Cortex of kidney (tissue), 1 donor: Measurements from ENCODE around the gene PFN2.
"Not testable (repeated sequence)": the region's sequence is repeated elsewhere in the genome, so short reads cannot be mapped to it uniquely, and the experiment has no call there.

Experiments used
- DNase-seq: peaks from one replicate; lab custom pipeline; 2025; lab: John Stamatoyannopoulos, UW

The PFN2 gene

DNA sequence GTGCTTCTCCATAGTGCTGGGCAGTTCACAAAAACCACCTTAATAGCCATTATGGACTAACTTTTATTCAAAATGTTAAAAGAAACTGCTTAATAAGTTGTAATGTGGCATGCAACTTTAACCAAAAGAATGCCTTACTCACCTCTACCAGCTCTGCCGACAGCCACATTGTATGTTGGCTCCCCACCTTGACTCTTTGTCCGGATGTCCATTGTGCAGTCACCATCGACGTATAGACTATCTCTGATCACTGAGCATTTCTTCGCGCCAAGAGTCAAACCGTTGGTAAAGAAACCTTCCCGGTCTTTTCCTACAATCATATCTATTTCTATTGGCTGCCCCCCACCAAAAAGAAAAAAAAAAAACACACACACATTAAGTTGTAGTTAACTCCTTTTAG is 2.5 kb downstream of the PFN2 start:
- no peak for DNase-seq

DNA sequence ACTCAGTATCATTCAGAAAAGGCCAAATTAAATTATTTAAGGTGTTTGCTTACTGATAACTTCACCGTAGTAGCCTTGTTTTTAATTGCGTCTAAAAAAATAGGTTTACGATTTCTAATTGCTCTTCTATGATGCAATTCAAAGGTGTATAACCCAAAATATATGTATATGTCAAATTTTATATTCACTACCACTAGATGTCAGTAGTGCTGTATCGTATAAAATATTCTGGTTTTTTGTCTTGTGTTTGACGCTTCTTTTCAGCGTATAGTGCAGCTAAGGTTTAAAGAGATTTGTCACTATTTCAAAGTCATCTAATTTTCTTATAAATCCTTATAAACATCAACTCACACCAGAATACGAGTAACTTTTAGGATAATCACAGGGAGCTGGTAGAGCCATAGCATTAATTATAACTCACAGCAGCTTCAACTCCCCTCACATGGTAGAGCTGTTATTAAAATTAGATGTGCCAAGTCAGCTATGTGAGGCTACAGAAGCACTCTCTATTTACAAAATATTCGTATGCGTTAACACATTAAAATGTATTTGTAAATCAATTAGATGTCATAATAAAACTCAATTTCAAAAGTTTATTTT is 3.5 kb downstream of the PFN2 start:
- DNase-seq, result no peak

DNA sequence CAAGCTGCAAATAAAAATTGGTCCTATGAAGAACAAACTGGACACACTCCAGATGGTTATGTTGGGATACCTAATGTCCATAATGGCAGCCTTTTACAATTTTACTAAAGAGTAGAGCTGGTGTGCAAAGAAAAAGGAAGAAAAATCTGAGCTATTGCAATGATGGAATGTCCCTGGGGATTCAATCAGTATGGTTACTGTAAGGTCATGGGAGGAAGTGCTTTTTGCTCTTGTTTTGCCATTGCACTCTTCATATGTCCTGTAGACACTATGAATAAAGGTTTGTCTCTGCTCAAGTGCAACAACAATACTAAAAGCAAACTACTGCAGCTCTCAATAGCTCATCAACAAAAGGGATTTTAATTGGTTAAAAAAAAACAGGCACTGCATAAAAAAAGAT is 5.4 kb downstream of the PFN2 start:
- DNase-seq, result no peak

DNA sequence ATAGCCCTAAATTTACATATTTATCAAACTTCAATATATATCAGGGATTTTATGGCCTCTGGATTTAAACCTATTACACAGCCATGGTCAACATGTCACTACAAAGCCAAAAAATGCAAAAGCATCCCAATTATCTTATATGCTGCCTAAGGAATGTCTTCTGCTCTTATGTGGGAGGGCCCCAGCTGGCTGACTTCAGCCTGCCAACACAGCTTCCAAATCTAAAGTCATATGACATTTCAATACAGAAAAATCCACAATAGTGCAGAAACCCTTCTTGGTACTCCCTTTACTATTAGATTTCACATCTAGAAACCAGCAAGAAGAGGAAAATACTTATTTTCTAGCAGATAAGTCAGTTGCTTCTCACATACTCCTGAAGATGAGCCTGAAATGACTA is 6.4 kb downstream of the PFN2 start:
- no peak for DNase-seq

DNA sequence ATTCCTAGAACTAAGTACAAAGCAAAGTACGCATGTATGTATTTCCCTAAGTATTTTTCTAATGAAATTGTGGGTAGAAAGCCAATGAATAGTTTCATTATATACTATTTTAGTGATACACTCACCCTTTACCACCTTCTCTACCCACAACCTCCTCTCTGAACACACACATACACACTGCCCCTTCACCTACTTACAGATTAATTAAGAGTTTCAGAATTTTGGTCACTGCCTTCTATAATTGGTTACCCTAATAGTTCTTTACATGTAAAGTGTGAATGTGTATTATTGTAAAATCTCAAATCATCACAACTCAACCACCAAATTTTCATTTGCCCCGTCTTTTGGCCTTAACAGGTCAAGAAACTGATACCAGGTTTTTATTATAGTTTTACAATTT is 7.2 kb downstream of the PFN2 start:
- DNase-seq, result no peak

DNA sequence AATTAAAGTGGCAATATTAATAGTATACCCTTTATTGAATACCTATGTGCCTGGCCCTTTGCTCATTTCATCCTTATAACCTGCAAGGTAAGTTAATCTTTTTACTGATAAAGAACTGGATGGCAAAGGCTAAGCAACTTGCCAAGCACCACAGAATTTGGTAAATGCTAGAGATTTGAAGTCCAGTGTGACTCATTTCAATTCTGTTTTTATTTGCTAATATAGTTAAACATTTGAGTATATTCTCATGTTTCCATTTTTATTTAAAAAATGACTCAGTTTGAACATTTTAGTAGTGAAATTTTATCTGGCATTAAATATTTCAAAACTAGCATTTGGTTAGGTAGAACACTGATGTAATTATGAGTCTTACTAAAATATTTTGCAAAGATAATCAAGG is 11.3 kb downstream of the PFN2 start:
- no peak for DNase-seq

DNA sequence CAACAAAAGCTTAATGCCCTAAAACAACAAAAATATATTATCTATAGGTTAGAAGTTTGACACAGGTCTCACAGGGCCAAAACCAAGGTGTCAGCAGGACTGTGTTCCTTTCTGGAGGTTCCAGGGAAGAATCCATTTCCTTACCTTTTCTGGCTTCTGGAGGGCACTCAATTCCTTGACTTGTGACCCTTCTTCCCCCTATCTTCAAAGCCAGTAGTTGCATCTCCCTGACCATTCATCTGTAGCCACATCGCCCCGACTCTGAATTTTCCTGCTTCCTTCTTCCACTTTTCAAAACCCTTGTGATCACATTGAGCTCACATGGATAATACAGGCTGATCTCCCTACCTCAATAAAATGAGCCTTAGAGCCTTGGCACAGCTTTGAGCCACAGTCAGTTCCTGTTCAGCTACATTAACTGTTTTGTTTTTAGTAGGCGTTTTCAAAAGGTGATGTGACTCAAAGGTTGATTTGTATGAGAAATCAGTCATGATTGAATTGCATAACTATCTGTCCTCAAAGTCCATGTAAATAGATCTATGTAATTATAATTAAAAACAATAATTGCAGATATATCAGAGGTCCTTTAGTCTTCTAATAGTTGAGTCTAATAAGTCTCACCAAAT is 12.4 kb downstream of the PFN2 start:
- no peak for DNase-seq

DNA sequence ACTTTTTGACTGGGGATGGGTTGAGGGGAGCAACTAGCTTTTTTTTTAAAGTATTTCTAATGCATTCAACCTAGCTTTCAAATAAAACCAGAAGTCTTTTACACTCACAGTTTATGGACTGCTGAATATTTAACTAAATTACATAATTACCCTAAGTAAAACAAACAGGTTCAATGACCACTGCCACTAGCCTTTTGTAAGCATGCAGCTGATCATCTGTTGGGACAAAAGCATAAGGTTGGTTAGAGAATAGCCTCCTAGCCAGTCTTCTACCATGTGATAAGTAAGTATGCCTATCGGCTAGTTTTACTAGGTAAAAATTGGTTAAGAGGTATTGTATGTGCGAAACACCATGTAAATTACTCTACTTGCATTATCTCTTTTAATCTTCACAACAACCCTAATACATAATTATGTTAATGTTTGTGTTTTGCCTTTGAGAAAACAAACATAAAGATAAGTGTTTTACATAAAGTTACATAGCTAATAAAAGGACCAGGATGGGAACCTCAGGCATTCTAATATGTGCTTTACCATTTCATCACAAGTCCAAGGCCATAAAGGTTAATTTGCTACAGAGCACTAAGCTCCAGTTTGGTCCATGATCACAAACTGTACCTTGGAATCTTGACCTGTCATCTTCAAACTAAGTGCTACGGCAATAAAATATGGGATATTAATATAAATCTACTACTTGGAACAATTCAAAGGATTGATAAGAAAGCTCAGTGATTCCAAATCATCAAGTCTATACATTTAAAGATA is 13.2 kb downstream of the PFN2 start:
- DNase-seq, result no peak

DNA sequence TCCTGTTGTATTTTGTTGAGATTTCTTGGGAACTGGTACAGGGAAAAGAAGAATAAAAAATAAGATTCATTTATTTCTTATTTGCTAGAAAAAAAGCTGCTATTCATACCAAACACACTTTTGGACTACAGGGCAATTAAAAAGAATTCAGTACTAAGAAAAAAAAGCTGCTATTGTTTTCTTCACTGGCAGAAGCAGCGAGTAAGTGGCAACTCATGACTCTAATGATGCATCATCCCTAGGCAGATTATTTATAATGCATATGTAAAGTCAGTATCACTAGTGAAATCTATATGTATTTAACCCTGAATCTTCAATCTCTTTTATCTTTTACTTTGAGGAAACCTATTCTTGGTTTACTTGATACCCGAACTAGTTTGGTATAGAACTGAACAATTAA is 15.2 kb downstream of the PFN2 start:
- DNase-seq, result no peak

DNA sequence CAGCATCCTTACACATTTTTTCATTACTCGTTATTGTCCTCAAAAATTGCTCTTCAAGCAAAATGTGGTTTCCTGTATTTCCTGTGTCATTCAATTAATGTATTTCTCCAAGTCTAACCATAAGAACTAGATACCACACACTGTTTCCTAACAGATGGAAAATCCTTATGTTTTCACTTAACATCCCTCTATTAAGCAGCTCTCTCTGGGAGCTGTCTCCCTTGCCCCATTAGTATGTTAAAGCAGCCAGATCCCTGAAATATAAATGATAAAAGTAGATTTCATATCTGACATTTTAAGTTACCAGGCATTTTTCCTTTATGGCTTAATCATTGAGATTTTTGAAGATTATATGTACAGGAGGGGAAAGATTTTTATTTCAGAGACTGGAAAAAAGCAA is 15.9 kb downstream of the PFN2 start:
- DNase-seq, result no peak

DNA sequence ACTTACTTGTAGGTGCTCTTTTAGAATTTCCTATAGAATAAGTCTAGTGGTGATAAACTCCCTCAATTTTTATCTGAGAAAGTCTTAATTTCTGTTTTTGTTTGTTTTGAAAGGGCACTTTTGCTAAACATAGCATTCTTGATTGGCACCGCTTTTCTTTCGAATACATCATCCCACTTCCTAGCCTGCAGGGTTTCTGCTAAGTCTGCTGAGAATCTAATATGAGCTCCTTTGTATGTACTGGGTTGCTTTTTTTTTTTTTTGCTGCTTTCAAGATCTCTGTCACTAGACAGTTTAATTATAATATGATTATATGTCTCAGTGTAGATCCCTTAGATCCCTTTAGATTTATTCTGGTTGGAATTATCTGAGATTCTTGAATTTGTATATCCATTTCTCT is 21.5 kb downstream of the PFN2 start:
- DNase-seq, result no peak

DNA sequence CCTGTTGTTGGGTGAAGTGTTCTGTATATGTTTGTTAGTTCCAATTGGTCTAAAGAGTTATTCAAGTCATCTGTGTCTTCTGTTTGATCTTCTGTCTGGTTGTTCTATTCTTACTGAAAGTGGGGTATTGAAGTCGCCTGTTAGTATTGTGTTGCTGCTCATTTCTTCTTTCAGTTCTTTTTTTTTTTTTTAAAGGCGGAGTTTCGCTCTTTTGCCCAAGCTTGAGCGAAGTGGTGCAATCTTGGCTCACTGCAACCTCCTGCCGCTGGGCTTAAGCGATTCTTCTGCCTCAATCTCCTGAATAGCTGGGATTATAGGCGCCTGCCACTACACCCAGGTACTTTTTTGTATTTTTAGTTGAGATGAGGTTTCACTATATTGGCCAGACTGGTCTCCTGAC is 23.5 kb downstream of the PFN2 start:
- DNase-seq, result no peak

DNA sequence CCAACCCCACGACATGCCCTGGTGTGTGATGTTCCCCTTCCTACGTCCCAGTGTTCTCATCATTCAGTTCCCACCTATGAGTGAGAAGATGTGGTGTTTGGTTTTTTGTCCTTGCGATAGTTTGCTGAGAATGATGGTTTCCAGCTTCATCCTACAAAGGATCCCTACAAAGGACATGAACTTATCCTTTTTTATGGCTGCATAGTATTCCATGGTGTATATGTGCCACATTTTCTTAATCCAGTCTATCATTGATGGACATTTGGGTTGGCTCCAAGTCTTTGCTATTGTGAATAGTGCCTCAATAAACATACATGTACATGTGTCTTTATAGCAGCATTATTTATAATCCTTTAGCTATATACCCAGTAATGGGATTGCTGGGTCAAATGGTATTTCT is 26.7 kb downstream of the PFN2 start:
- not testable (repeated sequence) for DNase-seq

DNA sequence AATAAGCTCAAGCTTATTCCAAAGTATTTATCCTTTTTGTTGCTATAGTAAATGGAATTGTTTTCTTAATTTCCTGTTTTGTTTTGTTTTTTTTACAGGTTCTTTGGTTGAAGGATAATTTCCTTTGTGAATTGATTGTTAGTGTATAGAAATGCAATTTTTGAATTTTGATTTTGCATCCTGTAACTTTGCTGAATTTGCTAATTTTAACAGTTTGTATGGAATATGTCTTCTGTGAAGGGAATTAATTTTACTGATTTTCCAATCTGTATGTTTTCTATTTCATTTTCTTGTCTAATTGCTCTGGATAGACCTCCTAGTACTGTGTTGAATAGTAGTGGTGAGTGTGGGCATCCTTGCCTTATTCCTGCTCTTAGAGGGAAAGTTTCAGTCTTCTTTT is 28.3 kb downstream of the PFN2 start:
- no peak for DNase-seq

DNA sequence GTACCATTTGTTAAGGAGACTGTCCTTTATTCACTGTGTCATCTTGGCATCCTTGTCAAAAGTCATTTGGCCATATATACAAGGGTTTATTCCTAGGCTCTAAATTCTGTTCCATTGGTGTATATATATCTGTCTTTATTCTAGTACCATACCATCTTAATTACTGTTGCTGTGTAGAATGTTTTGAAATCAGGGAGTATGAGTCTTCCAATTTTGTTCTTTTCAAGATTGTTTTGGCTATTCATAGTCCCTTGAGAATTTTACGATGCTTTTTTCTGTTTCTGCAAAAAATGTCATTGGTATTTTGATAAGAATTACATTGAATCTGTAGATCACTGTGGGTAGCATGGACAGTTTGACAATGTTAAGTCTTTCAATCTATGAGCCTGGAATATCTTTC is 28.7 kb downstream of the PFN2 start:
- no peak for DNase-seq

DNA sequence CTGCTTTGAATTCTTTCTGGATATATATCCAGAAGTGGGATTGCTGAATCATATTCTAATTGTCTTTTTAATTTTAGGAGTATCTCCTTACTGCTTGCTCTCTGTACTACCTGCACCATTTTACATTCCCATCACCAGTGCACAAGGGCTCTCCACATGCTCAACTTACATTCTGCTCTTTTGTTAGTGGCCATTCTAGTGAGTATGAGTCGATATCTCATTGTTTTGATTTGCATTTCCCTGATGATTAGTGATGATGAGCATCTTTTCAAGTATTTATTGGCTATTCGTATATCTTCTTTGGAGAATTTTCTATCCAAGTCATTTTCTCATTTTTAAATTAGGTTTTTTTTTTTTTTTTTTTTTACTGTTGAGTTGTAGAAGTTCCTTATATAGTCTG is 29.5 kb downstream of the PFN2 start:
- DNase-seq, result no peak

DNA sequence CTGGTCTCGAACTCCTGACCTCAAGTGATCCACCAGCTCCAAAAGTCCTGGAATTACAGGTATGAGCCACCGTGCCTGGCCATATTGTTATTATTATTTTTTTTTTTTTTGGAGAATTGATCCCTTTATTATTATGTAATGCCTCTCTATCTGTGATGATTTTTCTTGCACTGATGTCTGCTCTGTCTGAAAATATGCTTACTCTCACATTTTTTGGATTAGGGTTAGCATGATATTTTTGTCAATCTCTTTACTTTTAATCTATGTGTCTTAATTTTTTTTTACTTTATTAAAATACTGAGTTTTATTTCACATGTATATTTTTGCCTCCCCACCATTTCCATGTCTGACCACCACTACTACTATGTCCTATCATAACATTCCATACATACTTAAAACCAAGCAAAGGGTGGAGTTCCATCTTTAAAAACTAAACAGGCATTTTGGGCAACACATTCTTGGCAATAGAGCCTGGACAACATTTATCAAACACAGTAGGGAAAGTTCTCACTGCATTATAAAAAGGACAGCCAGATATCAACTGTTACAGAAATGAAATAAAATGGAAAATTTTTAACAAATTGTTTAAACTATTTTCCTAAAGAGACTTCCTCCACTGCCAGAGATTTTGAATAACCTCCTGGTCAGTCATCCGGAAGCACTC is 32.2 kb downstream of the PFN2 start:
- DNase-seq, result not testable (repeated sequence)

DNA sequence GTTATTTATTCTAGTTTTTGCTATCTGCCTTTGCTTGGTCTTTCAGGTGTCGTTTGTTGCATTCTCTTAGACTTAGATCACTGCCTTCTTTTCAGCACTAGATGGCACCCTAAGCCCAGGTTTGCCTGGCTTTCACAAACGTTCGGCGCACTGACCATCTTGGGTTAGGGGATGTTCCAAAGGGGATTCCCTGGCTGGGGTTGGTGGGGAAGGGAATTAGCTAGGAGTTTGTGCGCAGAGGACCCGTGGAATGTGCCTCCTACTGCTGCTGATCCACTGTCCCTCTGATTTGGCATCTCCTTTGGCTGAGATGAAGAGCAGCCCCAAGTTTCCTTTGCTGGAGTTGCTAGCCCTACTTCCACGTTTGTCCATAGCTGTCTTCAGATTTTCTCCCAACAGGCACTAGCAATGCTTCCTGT is 33.9 kb downstream of the PFN2 start:
- DNase-seq, result no peak

DNA sequence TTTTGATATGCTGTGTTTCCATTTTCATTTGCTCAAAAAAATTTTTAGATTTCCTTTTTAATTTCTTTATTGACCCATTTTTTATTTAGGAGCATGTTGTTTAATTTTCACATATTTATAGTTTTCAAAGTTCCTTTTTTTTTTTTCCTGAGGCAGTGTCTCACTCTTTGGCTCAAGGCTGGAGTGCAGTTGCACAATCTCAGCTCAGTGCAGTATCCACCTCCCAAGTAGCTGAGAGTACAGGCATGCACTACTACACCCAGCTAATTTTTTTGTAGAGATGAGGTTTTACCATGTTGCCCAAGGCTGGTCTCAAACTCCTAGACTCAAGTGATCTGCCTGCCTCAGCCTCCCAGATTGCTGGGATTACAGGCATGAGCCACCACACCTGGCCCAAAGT is 36.2 kb downstream of the PFN2 start:
- no peak for DNase-seq

DNA sequence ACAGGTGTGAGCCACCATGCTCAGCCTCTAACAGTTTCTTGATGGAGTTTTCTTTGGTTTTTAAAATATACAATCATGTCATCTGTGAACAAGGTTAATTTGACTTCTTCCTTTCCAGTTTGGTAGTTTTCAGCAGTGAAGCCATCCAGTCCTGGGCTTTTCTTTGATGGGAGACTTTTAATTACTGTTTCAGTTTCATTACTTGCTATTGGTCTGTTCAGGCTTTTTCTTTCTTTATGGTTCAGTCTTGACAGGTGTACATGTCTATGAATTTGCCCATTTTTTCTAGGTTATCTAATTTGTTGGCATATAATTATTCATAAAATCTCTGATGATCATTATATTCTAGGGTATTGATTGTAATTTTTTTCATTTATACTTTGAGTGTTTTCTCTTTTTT is 36.8 kb downstream of the PFN2 start:
- no peak for DNase-seq

DNA sequence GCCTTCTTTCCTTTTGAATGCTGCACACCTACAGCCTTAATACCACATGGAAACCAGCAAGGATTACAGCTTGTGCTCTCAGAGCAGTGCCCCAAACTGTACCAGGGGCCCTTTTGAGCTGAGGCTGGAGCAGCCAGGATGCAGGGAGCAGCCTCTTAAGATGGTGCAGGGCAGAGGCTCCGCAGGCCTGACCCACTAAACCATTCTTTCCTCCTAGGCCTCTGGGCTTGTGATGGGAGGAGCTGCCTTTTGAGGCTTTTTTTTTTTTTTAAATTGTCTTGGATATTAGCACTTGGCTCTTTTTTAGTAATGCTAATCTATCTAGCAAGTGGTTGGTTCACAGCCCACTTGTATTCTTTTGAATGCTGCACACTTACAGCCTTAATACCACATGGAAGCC is 37.7 kb downstream of the PFN2 start:
- DNase-seq, result no peak

DNA sequence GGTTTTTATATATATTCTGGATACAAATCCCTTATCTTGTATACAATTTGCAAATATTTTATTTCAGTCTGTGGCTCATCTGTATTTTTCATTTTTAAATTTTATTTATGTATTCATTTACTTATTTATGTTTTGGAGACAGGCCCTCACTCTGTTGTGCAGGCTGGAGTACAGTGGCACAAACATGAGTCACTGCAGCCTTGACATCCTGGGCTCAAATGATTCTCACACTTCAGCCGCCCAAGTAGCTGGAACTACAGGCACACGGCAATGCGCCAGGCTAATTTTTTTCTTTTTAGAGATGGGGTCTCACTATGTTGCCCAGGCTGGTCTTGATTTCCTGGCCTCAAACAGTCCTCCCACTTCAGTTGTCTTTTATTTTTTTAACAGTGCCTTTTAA is 50.6 kb downstream of the PFN2 start:
- no peak for DNase-seq

DNA sequence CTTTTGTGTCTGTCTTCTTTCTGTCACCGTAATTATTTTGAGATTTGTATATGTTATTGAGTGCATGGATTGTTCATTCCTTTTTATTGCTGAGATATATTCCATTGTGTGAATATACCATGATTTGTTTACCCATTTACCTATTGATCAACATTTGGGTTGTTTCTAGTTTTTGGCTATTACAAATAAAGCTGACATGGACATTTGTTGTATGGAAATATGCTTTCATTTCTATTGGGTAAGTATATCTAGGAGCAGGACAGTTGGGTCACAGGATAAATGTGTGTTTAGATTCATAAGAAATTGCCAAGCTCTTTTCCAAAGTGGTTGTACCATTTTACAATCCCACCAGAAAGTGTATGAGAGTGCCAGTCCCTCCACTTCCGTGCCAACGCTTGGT is 51.2 kb downstream of the PFN2 start:
- DNase-seq, result no peak
